GM21390 (cell line): ENCODE measurements around the gene LRCH1.
"Not testable (repeated sequence)": the region's sequence is repeated elsewhere in the genome, so short reads cannot be mapped to it uniquely, and the experiment has no call there.

Experiments
- ATAC-seq: cut with Tn5 transposase; IDR thresholded peaks from one replicate; pipeline ENCODE4 v1.9.1; 2021; ENCODE audit not compliant: unreplicated experiment

Gene LRCH1, protein sequence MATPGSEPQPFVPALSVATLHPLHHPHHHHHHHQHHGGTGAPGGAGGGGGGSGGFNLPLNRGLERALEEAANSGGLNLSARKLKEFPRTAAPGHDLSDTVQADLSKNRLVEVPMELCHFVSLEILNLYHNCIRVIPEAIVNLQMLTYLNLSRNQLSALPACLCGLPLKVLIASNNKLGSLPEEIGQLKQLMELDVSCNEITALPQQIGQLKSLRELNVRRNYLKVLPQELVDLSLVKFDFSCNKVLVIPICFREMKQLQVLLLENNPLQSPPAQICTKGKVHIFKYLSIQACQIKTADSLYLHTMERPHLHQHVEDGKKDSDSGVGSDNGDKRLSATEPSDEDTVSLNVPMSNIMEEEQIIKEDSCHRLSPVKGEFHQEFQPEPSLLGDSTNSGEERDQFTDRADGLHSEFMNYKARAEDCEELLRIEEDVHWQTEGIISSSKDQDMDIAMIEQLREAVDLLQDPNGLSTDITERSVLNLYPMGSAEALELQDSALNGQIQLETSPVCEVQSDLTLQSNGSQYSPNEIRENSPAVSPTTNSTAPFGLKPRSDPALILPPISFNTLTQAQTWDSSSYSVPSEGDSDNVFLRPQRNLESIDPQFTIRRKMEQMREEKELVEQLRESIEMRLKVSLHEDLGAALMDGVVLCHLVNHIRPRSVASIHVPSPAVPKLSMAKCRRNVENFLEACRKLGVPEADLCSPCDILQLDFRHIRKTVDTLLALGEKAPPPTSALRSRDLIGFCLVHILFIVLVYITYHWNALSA

DNA sequence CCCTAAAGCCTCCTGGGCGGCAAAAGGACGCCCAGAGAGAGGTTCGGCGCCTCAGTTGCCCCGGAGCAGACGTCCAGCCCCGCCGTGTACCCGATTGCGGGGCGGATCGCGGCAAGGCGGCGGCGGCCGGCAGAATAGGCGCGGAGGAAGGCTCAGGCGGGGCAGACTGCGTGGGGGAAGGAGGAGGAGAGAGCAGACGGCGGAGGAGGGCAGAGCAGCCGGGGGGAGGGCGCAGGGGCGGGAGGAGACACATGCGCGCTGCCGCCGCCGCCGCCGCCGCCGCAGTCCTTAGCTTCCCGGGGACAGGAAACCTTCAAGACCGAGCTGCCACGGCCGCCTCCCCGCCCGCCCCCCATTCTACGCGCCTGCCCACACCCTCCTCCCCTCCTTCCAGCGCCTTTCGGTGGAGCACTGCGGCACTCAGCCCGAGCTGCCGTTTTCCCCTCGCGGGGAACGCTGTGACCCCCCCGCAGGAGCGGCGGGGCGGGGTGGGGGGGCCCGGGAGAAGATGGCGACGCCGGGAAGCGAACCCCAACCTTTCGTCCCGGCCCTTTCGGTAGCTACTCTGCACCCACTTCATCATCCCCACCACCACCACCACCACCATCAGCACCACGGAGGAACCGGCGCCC lies at the start of gene LRCH1:
LRCH1 (plus strand) TSS at position 282 of the 632 bp plus-strand sequence; CDS start at position 509, 227 bp downstream.
- peak; percentile 63 for ATAC-seq

DNA sequence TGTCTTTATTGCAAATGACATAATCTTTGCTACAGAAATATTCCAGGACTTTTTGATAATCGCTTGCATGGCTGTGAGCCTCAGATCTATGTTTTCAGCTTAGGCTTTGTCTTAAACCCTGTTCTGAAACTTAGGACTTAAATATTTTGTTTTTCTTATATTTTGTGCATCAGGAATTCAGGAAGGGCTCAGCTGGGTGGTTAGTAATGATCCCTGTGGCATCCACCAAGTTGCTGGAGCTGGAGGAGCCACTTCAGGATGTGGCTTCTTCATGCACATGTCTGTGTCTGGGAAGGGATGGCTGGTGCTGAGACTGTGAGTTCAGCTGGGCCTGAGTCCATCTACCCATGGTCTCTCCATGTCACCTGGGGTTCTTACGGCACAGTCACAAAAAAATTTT lies 48.9 kb upstream of the LRCH1 start:
- ATAC-seq: no peak

DNA sequence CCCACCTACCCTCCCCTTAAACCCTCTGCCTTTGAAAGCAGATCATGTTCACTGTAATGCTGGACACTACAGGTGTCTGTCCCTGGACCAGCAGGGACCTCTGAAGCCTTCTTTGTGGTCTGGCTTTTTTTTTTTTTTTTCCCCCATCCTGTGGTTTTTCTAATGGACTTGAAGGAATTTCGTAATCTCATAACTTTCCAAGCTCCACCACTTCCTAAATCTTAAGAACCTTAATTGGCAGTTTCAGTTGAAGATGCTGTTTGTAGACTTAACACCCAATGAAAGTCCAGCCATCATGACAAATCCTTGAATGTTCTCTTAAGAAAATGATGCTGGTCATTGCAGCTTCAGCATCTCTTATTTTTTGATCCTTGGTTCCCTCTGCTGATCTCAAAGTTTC lies 45.0 kb upstream of the LRCH1 start:
- no peak for ATAC-seq

DNA sequence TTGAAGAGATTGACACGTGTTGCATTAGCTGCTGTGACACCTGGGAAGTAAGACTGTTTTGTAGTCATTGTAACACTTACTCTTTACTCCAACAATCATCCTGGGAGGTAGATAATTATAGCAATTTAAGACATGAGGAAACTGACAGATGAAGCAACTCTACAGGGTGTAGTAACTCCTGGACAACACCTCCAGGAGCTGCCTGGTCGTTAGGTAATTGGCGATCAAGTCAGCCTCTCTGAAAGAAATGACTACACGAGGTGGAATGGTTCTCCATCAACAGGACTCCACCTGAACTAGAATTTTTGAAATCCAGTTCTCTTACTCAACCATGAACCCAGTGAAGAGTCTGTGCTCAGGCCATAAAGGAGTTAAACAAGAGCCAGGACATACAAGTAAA lies 43.0 kb upstream of the LRCH1 start:
- no peak for ATAC-seq

DNA sequence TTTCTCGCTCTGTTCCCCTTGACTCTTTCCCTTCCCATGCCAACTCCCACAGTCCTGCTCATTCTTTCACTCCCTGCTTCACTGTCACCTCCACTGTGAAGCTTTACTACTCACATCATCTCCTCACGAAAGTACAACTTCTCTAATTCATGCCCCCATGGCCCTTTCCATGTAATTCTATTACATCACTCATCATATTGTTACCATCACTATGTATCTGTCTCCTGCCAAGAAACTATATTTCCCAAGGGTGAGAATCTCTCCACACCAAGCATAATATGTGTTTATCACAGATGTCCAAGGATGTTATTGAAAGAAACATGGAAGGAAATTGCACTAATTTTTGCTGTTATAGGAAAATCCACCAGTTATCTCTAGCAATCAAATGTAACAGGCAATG lies 37.2 kb upstream of the LRCH1 start:
- no peak for ATAC-seq

DNA sequence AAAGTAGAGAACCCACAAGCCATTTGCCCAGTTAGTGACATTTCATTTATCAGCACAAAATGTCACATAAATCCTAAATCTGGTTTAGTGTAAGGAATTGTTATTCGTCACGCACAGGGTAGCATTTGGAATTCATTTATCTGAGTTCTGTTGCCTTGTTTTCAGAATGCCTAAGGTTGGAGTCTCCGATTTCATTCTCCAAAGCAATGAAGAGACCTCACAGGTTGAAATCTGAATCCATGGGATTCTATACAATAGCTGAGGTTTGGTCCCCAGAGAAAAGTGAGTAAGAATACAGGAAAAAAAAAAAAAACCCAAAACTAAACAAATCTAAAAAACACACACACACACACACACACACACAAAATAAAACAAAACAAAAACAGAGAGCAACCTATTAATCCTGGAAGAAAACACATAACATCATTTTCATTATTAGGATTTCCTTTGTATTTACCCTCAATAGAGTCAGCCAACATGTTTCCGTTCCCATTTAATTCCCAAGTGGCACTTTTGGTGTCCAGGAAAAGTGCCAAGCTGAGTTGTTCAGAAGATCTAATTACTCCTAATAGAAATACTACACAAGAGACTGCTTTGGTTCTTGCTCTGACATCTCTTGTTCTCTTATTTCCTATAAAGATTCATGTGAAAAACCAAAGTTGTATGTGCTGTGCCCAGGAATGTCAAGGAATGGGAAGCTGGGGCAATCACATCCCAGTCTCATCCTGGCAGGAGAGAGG lies 36.2 kb upstream of the LRCH1 start:
- ATAC-seq: no peak

DNA sequence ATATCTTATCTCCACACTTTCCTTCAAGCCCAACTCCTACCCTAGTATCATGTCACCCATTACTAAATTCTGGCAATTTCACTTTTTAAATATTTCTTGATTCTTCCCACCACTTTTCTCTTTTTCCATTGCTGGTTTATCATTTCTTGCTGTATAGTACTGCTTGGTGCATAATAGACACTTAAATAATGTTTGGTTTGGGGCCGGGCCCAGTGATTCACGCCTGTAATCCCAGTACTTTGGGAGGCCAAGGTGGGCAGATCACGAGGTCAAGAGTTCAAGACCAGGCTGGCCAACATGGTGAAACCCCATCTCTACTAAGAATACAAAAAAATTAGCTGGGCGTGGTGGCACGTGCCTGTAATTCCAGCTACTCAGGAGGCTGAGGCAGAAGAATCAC lies 35.2 kb upstream of the LRCH1 start:
- not testable (repeated sequence) for ATAC-seq

DNA sequence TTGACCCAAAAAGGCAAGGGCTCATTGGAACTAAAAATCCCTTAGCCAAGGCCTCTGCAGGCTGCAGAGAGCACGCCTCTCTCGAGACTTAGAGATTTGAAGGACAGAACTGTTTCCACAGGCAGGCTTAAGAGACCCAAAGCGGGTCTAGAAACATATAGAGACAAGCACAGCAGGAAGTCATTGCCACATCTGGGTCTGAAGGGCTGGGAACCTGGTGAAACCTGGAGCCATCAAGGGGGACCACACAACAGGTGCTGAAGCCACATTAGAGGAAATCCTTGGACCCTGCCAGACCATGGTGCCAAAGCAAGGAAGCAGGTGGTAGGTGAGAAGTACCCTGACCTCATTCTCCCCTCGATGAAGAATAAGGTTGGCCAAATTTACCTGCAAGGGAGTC lies 33.8 kb upstream of the LRCH1 start:
- no peak for ATAC-seq

DNA sequence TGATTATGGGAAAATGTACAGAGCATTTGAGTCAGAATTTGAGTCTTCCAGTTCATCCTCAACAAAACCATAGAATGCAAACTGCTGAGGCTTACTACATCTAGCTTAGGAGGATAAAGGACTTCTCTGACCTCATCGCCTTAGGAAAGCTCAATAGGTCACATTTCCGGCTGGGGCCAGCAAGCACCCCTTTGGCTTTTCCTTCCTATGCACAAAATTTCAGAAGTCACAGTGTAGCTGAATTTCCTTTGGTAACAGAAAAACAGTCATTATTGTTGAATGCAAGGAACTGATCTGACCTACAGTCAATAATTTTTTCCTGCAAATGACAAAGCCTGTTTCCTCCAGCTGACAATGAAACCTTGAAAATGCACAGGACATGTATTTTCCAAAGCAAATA lies 32.8 kb upstream of the LRCH1 start:
- ATAC-seq: no peak

DNA sequence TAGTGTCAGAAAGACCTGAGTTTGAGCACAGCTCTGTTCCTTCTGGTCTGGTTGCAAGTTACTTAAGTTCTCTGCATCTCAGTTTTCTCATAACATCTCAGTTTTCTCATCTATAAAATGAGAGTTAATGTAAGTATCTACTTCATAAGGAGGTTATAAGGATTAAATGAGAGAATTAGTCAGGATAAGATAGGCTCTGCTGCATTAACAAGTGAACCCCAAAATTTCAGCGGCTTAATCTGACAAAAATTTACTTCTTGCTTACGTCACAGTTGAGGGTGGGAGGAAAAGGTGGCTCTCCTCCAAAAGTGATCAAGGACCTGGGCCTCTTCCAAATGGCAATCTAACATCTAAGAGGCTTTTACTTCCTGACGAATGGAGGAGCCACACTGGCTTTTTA lies 31.5 kb upstream of the LRCH1 start:
- no peak for ATAC-seq

DNA sequence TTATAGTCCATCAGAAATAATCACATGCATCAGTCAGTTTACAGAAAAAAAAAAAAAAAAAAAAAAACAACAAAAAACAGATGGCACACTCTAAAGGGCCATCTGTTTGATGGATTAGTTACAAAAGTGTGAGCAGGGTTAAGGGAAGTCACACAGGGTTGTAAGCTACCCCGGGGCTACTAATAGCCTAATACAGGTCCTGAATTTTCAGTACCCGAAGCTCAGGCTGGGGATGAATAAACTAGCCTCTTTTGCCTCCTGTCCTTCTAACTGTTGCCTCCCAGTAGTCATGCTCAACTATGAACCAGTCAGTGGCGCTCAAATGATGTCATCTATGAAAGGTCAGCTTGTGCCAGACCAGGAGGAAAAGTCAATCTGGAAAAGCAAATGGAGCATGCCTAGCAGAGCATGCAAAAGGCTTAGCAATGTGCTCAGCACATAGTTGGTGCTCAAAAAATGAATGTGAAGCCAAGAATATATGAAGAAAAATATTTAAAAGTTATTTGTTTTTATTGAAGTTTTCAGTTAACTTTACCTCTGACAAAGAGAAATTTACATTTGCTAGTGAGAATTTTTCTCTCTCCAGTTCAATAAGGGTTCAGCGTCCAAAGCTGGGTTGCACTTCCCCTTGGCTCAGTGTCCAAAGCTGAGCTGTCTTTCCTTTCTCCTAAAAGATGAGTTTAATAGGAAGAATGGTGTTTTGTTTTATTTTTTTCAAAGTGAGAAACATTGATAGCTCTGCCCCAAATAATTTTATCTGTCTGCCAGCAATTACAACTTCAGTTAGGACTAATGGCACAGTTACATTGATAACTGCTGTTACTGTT lies 30.8 kb upstream of the LRCH1 start:
- ATAC-seq: no peak

DNA sequence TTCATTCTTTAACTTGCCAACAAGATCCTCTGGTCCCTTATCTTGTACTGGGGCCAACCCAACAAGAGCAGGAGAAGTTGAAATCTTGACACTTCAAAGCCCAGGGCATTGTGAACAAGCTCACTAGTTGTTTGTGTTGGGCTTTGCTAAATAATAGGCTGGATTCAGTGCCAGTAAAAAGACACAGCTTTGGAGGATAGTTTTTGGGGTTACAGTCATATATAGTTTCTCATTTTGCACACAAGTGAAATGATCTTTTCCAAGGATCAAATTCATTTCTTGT lies 30.3 kb upstream of the LRCH1 start:
- no peak for ATAC-seq

DNA sequence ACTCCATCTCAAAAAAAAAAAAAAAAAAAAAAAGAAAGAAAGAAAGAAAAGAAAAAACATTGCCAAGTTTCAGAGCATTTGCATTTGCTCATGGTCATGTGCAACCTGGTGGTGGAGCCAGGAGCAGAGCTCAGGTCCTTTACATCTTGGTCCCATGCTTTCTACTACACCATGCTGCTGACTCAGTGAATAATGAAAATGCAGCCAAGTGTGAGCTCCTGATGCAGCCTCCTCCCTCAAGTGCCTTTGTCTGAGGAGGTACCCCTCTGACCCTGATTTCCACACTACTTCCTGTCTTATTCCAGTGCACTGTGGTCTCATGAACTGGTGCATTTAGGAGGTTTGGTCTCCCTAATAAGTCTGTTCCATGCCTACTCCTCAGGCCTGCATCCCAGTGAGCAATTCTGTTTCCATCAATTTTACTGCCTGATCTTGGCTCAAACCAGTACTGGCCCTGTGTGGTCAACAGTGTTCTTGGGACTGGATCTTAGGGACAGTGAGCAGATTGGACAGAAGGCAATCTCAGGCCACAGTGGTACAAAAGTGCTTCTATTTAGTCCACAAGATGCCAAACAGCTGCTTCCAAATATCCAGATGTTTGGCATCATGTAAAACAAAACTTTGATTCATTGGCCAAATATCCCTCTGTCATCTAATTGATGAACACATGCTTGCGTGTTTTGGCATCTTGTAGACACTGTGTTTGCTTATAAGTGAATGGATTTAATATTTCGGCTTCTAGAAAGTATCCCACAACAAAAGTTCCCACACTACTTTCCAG lies 28.8 kb upstream of the LRCH1 start:
- ATAC-seq: no peak

DNA sequence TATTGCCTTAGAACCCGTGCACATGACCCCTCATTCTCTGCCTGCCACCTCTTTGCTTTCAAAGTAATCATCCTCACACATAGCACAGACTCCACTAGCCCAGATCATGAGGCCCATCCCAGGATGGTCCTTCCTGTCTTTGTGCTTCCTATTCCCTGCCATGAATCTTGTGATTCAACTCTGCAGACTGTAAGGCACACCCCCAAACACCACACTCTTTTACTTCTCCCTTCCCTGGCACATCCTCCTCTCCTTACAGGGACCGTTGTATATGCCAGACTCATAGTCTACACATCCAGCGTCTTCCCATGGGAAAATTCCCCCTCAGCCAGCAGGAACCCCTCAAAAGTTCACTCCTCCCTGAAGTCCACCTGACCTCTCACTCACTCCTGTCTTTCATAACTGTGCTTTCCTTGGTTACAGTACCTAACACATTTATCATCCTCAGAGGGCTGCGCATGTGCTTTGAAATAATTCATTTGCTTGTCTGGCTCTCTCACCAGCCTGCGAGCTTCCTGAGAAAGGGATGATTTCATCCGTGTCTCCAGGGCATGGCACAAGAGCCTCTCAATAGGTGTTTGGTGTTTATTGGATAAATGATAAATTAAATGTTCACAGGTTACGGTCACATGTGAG lies 26.8 kb upstream of the LRCH1 start:
- no peak for ATAC-seq

DNA sequence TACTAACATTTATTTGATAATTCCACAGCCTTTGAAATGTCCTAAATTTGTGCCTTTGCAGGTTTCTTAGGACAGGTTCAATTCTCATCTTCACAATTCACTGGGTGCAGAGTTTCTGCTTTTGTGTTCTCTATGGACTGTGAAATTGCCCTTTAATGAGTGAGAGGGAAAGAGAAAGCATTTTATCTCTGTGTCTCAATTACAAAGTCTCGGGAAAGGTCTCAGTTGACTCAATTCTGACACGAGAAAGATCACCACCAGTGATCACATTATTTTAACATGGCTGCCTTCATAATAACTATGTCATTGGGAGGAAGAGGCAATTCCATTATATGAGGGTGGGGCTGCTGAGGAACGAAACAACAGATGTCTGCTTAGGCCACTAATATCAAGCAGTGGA lies 26.2 kb upstream of the LRCH1 start:
- no peak for ATAC-seq

DNA sequence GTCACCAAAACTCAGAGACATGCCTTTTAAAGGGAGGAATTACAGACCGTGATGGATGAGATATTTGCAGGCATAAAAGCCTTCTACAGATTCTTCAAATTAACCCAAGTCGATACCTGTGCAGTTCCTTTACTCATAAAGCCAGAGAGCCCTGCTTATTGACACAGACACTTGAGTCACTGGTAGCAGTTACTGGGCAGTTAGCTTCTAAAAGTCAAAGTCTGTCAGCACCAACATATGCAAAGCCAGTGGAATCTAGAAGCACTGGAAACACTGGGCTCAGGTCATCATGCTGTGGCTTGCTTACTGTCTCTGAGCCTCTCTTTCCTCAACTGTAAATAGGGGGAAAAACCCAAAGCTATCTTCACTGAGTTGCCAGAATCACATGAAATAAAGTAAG lies 25.7 kb upstream of the LRCH1 start:
- no peak for ATAC-seq

DNA sequence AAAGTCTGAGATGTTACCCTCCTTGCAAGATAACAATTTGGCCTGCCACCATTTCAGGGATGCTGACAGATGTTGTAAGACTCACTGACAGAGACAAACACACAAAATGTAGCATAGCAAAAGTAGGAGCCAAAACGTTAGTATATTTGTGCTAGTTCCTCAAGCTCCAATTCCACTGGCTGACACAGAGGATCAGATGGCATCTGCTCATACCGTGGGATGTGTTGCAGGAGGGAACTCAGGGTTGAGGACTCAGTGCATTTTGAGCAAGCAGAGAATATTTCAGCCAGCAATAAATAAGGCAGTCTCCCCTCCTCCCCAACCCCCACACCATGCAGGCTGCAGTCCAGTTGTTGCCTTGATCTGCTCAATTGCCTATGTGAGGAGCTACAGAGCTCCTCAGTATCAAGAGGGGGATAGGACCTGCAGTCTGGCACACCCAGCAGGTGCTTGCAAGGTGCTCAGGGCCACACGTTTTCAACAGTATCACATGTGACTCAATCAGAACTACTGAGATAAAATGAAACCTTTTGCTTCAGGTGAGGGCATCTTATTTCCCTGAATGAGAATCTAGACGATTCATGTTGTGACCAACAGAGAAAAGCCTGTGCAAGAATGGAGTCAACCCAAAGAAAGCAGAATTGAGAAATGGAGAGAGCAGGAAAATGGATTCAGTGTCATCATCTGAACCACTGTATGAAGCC lies 23.6 kb upstream of the LRCH1 start:
- ATAC-seq: peak; percentile 61

DNA sequence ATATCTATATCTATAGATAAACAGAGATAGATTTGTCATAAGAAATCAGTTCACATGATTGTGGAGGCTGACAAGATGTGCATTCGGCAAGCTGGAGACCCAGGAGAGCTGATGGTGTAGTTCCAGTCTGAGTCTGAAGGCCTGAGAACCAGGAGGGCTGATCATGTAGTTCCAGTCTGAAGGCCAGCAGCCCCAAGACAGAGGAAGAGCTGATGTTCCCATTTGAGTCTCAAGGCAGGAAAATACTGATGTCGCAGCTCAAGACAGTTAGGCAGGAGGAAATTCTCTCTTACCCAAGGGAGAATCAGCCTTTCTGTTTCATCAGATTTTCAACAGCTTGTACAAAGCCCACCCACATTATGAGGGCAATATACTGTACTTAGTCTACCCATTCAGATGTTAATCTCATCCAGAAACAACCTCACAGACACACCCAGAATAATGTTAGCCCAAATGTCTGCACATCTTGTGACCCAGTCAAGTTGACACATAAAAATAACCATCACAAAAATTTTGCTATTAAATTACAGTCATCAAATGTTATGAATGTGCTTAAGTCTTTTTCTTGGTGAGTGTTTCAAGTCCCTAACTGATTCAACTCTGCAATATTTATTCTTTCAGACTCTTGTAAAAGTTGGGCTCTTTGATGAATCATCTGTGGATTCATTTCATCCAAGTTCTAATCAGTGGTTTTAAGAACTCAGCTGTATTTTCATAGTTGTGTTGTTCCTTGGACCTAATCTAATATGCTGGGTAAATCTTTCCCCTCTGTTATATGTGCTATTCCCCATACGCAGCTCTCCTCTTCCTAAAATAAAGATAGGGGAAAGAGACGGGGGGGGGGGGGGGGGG lies 22.7 kb upstream of the LRCH1 start:
- ATAC-seq: no peak
